ENCODE measurements around the gene TRIM2.

TRIM2 gene

DNA sequence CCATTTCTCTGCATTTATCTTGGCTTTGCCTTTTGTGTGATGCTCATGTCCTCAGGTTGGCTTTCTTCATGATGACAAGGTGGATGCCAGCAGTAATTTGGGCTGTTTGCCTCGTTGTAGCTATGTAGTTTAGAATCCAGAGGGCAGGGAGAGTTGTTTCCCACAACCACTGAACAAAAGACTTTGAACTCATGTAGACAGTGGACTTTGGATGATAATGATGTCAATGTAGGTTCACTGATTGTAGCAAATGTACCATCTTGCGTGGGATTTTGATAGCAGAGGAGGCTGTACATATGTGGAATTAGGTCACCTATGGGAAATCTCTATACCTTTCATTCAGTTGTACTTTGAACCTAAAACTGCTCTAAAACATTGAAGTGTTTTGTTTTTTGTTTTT, 181.5 kb downstream of the TRIM2 start:
- DNase-seq, result no peak

DNA sequence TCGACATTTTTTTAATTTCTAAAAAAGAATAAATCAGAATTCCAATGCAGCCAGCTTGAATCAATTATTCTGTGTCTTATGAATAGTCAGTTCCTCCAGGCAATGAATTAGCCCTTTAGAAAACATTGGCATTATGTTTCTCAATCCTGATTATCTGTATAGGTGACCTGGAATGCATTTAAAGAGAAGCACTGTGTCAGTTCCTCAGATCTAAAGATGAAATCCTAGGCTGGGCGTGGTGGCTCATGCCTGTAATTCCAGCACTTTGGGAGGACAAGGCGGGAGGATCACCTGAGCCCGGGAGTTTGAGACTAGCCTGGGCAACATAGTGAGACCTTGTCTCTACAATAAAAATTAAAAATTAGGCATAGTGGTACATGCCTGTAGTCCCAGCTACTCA, 183.7 kb downstream of the TRIM2 start:
- no peak for DNase-seq

Measured in Kasumi-1 (cell line).